Activated CD4-positive, CD25-positive, alpha-beta regulatory T cell (primary cell): ENCODE measurements around the gene PLAU.

Source experiments
- DNase-seq, 4 experiments: peaks; one replicate each; lab custom pipeline; 2025; lab: John Stamatoyannopoulos, UW

The PLAU gene

DNA sequence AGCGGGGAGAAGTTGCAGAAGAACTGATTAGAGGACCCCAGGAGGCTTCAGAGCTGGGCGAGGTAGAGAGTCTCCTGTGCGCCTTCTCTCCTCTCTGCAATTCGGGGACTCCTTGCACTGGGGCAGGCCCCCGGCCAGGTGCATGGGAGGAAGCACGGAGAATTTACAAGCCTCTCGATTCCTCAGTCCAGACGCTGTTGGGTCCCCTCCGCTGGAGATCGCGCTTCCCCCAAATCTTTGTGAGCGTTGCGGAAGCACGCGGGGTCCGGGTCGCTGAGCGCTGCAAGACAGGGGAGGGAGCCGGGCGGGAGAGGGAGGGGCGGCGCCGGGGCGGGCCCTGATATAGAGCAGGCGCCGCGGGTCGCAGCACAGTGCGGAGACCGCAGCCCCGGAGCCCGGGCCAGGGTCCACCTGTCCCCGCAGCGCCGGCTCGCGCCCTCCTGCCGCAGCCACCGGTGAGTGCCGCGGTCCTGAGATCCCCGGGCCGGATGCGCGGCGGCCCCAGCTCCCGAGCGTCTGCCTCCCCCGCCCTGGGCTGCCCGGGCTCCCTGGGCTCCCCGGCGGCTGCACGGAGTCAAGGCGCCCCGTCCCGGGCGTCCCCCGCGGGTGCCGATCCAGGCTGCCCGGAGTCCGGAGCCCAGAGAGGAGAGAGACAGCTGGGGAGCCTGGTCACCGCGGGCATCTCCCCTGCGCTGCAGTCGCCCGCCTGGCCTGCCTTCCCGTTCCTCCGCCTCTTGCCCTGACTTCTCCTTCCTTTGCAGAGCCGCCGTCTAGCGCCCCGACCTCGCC, at the start of gene PLAU:
PLAU (plus strand) TSS at position 369 of the 789 bp plus-strand sequence. CDS start 424 bp downstream, outside the sequence.
- DNase-seq, result peak in 2 of 4 experiments; percentile 14 to 17

DNA sequence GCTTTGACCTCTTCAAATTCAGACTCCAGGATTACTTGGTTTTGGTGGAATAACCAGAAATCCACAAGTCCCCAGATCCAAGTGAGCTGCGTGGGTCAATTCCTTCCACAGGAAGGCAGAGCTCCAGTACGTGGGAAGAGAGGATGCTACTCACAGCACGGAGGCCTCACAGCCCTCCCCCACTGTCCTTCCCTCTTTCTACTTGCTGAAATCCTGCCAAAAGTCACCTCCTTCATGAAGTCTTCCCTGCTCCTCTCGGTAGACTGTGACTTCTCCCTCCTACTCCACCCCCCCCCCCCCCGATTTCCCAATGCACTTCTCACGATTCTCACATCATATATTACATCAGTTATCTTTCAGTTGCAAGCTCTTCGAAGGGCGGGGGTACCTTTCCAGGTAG, 48.9 kb upstream of the PLAU start:
- DNase-seq, result no peak

DNA sequence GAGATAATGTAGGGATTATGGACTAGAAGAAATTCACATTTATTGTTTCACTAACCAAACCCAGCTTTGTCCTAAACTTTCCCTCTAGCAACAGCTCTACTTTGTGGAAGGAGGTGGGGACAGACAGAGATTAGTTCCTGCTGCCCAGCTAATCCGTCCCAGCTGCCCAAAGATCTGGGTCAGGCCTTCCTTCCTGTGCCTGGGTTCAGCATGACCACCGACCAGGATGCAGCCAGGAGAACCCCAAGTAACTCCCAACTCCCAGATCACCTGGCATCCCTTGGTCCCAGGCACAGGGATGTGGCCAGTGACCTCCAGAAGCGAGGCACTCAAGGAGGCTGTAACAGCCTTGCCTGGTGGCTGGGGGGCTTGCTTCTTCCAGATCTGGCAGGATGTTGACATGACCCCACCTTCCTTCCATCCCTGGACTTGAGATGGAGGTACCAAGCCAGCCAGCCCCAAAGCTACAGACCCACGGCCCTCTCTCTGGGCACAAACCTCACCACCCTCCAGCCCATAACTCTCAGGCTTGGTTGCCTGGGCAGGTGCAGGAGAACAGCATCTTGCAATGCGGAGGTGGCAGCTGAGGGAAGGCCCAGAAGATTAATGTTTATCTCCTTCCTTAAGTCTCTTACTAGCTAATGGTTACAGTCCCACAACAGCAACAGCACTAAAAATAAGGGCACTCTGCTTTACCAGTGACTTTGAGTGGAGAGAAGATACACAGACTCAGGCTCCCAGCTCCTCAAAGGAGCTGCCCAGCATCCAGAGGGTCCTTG, 47.7 kb upstream of the PLAU start:
- no peak for DNase-seq

DNA sequence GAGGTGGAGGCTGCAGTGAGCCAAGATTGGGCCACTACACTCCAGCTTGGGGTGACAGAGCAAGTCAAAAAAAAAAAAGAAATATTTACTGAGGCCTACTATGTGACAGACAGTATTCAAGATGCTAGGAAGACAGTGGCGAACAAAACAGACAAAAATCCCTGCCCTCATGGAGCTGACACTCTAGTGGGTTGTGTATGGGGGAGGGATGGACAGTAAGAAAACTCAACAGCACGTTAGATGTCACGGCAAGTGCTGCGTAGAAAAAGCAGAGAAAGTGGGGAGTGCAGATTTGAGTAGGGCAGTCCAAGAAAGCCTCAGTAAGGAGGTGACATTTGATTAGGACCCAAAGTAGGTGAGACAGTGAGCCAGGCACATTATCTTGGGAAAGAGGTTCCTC, 46.7 kb upstream of the PLAU start:
- no peak for DNase-seq

DNA sequence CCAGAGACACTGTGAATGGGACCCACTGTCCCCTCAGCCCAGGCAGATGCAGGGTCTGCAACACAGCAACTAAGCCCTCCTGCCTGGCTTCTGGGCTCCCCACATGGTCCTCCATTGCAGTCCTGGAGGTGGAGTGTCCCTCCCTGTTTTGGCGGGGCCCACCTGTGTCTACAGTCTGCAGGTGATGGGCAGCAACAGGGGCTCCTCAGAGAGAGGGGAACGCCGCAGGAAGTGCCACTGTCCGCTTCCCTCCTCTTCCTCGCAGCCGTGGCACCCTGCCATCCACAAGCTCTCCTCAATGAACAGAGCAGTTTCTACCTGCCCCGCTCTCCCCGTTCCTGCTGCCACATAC, 45.8 kb upstream of the PLAU start:
- DNase-seq, result no peak

DNA sequence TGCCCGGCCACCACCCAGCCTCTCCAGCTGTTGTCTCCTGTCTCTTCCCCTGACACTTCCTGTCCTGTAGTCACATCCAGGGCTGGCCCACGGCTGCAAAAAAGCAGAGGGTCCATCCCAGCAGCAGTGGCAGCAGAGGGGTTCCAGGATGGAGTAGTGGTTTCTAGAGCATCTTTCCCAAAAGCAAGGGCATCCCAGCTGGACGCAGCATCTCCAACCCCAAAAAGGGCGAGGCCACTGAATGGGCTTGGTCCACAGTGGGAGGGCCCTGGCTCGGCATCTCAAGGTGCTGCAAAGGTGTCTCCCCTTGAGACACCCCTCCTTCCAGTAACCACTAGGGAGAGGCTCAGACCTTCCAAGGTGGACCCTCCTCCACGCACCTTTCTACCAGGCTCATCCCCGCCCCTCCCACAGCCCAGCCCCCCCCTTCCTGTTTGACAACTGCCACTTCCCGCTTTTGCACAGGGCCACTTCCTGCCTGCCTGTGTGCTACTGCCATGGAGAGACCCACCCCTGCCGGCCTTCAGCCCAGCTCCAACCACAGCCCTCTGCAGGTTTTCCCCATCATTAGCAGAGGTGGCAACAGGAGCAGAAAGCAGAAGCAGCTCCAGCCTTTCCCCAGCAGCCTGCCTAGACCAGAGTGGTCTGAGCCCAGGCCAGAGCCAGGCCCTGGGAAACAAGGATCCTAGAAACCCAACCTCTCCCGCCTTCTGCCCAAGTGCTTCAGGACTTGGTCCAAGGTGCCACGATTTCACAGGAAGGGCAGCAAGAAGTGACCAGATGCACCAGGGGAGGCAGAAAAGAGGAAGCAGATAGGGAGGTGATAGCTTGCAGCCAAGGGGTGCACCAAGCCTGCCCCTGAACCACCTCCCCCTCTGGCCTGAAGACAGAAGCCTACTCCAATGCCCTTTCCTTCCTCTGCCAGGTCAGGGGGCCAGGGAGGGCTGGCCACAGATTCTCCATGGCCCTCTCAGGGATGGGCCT, 45.2 kb upstream of the PLAU start:
- DNase-seq, result peak in 2 of 4 experiments; percentile 33 to 41

DNA sequence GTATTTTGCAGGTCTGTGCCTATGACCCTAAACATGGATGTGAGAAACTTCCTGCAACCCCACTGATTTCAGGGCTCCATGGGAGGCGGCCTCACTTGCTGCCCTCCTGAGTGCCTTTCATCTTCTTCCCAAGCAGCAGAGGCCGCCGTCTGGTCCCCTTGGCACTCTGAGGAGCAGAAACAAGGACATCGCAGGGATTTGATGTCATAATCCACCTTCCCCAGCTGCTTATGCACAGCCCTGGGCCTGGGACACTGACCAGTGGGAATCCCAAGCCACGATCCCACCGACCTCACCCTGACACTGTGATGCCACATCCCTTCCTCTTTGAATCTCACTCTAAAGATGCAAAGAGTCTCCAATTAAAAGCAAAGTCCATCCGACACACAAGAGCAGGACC, 44.3 kb upstream of the PLAU start:
- no peak for DNase-seq

DNA sequence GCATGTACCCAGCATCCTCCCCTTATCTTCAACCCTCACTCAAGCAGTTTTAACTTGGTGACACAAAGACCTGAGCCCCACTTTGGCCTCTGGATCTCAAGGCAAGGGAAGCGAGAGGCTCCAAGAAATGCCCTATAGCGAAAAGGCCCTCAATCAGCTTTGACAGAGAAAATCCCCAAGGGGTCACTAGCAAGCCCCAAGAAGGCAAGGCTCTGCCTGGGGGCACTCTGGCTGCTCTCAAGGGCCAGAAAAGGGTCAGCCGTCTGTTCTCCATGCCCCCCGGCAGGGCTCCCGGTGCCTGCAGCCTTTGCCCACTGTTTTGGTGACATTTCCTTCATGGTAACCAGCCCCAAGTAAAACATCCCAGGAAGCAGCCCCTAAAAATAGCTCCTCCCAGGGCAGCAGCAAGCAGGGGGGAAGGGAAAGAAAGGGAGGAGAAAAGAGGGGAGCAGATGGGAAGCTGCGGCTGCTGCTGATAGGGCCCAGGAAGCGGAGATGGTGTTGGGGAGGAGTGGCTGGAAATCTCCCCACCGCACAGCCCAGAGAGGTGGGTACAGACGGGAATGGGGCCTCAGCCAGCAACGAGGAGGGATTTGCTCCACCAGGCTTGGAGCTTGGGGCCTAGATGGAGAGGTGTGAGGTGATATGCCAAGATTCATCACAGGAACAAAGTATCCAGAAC, 43.7 kb upstream of the PLAU start:
- DNase-seq, result no peak

DNA sequence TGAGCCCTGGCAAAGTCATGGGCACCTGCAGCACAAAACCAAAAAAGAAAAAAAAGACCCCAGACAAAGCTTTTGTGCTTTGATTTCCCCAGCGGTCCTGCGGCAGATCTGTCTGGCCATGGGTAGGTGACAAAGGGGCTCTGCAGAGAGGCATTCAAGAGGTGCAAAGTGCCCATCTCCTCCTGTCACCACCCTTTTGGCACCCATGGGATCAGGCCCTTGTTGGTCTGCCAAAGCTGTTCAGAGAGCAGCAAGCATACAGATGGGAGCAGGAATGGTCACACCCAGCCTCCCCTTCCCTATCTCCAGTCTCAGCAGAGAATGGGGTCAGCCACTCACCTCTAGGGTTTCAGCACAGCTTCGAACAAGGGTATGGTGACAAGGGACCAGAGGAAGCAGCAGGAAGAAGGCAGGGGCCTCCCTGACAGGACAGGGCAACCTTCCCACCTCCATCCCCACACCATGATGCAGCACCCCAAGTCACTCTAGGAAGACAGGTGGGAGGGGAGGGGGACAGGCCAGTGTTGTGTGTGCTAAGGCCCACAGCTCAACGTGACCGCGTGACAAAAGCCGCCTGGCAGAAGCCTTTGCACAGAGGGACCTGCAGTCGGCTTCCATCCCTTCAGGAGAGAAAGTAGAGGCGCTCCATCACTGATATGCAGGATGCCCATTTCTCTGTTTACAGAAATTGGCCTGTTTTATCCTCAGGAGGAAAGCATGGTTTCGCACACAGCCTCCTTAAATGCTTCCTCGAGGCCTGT, 42.9 kb upstream of the PLAU start:
- no peak for DNase-seq

DNA sequence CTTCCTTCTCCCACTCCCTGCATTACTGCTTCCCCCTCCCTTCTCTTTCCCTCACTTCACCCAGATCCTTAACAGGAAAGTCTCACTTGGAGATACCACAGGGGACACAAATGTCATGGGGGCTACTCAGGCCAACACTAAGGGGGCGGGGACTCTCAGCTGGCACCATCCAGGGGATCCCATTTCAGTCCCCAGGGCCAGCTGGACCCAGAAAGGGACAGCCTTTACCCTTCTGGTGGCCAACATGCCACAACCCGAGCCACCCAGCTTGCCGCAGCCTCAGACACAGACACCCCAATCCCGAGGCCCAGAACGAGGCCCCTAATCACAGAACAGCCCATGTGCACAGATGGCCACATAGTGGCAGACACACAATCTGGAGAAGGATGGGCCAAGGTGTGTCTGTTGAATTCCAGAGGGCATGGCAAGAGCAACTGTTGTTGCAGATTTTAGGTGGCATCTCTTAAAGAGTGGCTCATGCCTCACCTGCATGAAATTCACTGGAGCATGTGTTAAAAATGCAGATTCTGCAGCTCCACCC, 42.2 kb upstream of the PLAU start:
- DNase-seq, result no peak

DNA sequence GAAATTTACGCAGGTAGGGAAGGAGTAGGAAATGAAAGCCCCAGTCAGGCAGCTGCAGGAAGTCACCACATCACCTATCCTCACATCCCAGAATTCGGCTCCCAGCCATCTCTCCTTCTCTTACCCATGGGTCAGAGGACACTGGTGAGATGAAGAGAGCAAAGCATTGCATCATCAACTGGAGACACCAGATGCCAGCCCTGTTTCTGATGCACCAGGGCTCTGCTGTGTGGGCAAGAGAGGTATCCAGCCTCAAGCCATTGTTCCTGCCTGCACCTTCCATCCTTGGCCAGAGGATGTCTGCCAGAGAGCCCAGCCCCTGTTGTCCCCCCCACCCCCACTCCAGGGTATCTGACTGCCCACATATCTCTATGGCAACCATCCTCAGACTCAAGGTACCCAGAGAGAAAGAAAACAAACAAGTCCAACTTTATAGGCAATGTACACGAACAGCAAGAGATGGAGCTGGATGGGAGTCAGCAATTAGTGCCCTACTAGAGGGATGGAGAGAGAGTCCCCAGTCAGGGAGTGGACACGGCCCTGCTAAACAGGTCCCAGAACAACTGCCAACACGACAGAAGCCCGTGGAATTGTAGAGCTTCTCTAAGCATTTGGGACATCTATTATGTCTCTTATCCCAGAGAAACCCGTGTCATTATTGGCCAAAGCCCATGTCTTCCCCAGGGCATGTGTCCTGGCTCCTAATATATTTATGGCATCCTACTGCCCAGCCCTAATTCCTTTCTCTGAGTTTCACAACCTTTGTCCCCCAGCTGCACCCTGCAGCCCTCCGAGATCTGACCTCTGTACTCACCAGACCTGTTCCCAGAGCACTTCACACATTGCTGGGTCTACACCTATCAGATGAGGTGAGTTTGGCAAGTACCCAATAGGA, 39.4 kb upstream of the PLAU start:
- no peak for DNase-seq

DNA sequence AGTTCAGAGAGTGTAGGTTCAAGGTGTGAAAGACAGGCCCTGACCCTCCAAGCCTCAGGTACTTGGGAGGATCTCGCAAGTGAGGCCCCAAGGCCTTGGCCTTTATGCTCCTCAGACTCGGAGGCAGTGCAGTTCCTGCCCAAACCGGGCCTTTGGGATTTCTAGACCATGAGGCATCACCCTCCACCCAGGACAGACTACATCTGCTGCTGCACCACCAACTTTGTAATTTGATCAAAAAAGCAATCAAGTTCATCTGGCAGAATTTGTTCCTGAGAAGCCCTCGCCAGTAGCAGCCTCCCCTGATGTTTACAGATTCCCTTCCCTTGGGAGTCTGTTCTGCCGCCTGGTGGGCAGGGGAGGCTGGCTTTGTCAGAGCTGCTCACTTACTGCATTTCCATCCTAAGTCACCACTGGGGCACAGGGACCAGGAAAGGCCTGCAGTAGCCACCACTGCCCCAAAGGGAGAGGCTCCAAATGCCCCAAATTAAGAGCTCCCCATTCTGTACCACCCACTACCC, 38.7 kb upstream of the PLAU start:
- DNase-seq, result no peak

DNA sequence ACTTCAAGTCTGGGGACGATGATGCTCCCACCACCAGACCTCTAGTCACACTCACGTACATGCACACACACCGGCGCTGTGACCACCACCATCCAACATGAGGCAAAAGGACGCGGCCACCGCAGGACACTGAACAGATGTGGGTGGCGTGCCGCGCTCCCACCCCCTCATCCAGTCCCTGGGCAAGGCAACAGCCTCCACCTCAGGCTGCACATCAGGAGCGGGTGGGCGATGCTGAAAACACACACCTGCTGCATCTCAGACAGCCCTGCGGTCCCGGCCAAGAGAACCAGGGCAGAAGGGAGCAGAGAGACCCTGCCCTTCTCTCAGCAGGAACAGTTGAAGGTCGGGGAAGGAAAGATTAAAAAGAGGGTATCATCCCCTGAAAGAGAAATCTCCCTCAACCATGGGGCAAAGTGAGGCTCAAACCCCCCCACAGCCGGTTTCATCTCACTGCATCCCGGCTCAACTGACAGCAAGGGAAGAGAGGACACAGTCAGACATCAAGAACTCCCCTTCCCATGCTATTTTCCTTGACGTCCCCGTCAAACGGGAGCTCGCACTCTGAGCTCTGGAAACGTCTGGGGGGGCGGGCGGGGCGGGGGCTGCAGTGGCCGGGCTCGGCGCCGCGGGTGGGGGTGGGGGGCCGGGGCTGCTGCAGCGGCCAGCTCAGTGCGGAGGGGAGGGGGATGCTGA, 37.6 kb upstream of the PLAU start:
- no peak for DNase-seq

DNA sequence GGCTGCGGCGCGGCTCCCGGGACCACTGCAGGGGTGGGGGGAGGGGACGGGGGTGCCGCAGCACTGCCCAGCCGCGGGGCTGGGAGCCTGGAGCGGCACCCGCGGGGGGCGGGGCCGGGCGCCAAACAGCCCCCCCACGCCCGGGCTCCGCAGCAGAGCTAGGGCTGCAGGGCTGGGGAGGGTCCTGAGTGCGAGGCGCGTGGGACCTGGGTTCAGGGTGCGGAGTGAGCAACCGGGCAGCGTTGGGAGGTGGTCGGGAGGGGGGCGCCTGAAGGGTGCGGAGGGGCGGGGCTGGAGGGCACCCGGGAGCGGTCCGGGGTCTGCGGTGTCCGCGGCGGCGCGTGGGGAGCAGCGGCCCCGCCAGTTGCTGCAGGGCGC, 37.1 kb upstream of the PLAU start:
- no peak for DNase-seq

DNA sequence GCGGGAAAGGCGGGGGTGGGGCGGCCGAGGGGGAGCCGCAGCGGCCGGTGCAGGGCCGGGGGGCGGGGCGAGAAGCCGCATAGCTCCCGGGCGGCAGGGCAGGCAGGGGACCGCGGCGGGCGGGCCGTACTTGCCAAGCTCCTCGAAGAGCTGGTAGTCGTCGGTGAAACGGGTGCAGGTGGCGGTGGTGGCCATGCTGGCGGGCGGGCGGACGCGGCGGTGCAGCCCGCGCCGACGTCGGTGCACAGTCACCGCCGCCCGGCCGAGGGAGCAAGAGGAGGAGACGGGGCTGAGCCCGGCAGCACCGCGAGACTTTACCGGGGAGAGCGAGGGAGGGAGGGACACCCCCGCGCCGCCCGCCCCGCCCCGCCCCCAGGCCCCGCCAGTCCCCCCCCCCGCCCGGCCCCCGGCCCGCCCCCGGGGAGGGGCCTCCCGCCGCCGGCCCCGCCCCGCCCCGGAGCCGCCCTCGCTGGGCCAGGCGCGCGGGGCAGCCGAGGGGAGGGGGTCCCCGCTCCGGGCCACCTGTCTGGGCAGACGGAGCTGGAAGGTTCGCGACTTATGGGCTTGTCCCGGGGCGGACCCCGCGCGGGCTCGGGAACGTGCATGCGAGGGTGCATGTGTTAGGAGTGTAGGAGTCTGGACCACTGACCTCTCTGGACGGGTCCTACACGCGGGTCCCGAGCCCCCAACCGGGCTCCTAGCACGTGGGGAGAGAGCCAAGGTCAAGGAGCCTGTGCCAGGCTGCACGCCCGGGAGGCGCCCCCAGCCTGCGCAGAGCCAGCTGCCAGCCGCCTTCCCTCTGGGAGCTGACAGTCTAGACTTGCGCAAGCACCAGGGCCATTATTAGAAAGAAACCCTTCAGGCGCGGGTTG, 36.4 kb upstream of the PLAU start, which contains the start of gene CAMK2G:
CAMK2G (minus strand) TSS at position 289 of the 872 bp plus-strand sequence; CDS start at position 195, 94 bp downstream.
- peak; percentile 54 to 78 (median 64) for DNase-seq

DNA sequence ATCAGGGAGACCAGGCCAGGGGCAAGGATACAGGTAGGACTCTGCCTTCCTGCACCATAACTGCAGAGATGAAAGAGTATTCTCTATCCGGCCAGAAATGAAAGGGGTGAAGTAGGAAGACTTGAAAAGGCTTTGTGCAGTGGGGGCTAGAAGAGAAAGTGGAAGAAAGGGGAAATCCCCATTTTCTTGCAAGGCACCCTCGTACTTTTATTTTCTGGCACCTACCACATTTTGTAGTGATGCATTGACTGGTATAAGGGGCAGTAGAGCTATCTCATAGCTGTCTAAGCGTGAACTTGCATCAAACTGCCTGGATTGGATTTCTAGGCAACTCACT, 35.8 kb upstream of the PLAU start:
- DNase-seq, result no peak

DNA sequence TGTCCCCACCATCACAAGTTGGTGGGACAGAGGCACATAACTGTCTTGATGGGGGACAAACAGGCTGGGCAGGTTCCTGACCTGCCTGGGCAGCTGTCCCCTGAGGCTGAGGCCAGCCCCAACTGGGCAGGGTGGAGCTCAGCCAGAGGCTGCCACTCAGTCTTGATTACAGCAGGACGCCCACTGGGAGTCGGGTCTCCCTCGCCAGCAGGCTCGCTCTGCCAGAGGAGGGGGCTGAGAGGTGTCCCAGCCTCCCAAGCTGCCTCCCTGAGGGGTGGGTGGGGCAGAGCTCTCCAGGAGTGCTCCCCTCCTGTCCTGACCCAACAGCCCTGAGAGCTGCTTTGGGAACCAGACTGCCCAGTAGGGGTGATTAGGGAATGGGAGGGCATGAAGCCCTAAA, 34.8 kb upstream of the PLAU start:
- no peak for DNase-seq

DNA sequence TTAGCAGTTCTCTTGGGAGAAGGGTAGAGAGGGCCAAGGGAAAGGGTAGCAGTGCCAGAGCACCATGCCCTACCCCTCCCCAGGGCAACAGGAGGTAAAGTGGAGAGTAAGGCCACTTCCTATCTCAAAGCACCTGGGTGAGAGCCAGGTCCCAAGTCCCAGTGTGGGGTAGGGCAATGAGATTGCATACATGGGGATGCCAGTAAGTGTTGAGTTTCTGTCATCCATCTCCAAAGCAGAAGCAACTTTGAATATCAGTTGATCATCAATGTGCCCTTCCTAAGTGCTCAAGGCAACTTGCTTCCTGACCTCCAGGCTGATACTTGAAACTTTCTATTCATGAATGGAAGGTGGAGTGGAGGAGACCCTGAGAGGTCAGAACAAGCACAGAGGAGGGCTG, 34.4 kb upstream of the PLAU start:
- no peak for DNase-seq
